MCF 10A (cell line): ENCODE measurements around the gene UCP3. TPM values are rescaled to one million over a fixed set of nuclear protein-coding genes. Genes with fewer than 3 reads are reported as not detected.

Source experiments
- BruUV-seq: library from RNA; stranded (reverse); fragments of 400-500 nt; replicated peaks from 2 replicates; lab custom pipeline; 2021; lab: Mats Ljungman, UMichigan
- CTCF ChIA-PET: fragments of 300-600 bp; sonication (Branson Sonifier 250); formaldehyde crosslinking; extraction: SDS; loops from one replicate; lab custom pipeline; 2021; ENCODE audit warnings: antibody characterized with exemption, inconsistent platforms; lab: Yijun Ruan, JAX
- POLR2A ChIA-PET: fragments of 300-600, 350-650 bp; sonication (Branson Sonifier 250); formaldehyde crosslinking; extraction: SDS; loops from one replicate; lab custom pipeline; 2020; ENCODE audit warnings: antibody characterized with exemption, inconsistent platforms; lab: Yijun Ruan, JAX
- DNase-seq: peaks from one replicate; pipeline ENCODE4 v3.0.0-alpha.2; 2018; ENCODE audit not compliant: unreplicated experiment
- H3K27ac Mint-ChIP-seq: one replicate; pipeline ENCODE4 v1.8.0; 2022; ENCODE audit warnings: mild to moderate bottlenecking, low read depth, mixed read lengths; ENCODE audit not compliant: unreplicated experiment
- H3K27me3 Mint-ChIP-seq: one replicate; pipeline ENCODE4 v1.8.0; 2022; ENCODE audit warnings: mixed read lengths; ENCODE audit not compliant: insufficient read depth, unreplicated experiment
- H3K36me3 Mint-ChIP-seq: one replicate; pipeline ENCODE4 v1.8.0; 2022; ENCODE audit warnings: mild to moderate bottlenecking, moderate library complexity, mixed read lengths; ENCODE audit not compliant: insufficient read depth, unreplicated experiment
- H3K4me1 Mint-ChIP-seq: one replicate; pipeline ENCODE4 v1.8.0; 2022; ENCODE audit warnings: mixed read lengths; ENCODE audit not compliant: insufficient read depth, unreplicated experiment
- H3K4me3 Mint-ChIP-seq: one replicate; pipeline ENCODE4 v1.8.0; 2022; ENCODE audit warnings: mild to moderate bottlenecking, moderate library complexity, mixed read lengths; ENCODE audit not compliant: unreplicated experiment
- H3K9me3 Mint-ChIP-seq: one replicate; pipeline ENCODE4 v1.8.0; 2022; ENCODE audit warnings: mixed read lengths; ENCODE audit not compliant: unreplicated experiment
- CTCF ChIP-seq: fragments of 200-600 bp; IDR thresholded peaks from one replicate; pipeline ENCODE4 v1.8.0; 2022; ENCODE audit warnings: antibody characterized with exemption, mild to moderate bottlenecking; ENCODE audit not compliant: unreplicated experiment
- intact Hi-C: fragments of 100-400 bp; cut with micrococcal nuclease; formaldehyde crosslinking; loops from 2 replicates; pipeline ENCODE4 v1.14.1; 2022
- total RNA-seq: library from RNA; stranded (reverse); gene quantifications from 2 replicates; pipeline ENCODE4 v1.2.3, GENCODE V29; 2022

UCP3 gene
- total RNA-seq, 1 experiment from 2014 or later = 1.5 TPM

GRCh38 chr11:74004759-74005615 is 3.9 kb downstream of the UCP3 start:
- no TSS peak for BruUV-seq
- POLR2A ChIA-PET = interaction anchor here (0.7 to 1.2 kb wide), 2 partner anchors 9 to 413 kb away, joined by 3 read pairs; no protein-coding TSS in a partner anchor
- Mint-ChIP-seq H3K27ac (no peak overlapping the region), H3K4me1 (peaks cover 5% of the 10 kb centered on the region), H3K9me3 (no peaks in the 10 kb centered on the region), H3K36me3 (peaks cover 7% of the 10 kb centered on the region), H3K4me3 (no peak overlapping the region), H3K27me3 (no peaks in the 10 kb centered on the region)
- intact Hi-C loops = no loop called here
- no peak for DNase-seq
- TF ChIP-seq CTCF = no peak
- CTCF ChIA-PET = interaction anchor here (0.5 to 0.6 kb wide), 3 partner anchors 17 to 927 kb away, joined by 3 read pairs; no protein-coding TSS in a partner anchor

GRCh38 chr11:74004046-74004695 is 4.7 kb downstream of the UCP3 start:
- H3K4me1 Mint-ChIP-seq = peaks cover 5% of the 10 kb centered on the region
- H3K36me3 Mint-ChIP-seq = peaks cover 7% of the 10 kb centered on the region
- no peaks in the 10 kb centered on the region for H3K9me3 Mint-ChIP-seq
- no peak for TF ChIP-seq CTCF
- intact Hi-C loops = no loop called here
- H3K27ac Mint-ChIP-seq = no peak overlapping the region
- no peaks in the 10 kb centered on the region for H3K27me3 Mint-ChIP-seq
- DNase-seq = no peak
- ChIA-PET POLR2A (interaction anchor here (1.2 kb wide), 1 partner anchor 10 kb away, joined by 3 read pairs; no protein-coding TSS in a partner anchor), CTCF (interaction anchor here (0.6 kb wide), 1 partner anchor 18 kb away, joined by 3 read pairs; no protein-coding TSS in a partner anchor)
- BruUV-seq = no TSS peak
- H3K4me3 Mint-ChIP-seq = no peak overlapping the region

GRCh38 chr11:74002832-74003231 is 6.1 kb downstream of the UCP3 start:
- intact Hi-C loops = no loop called here
- POLR2A ChIA-PET = no interaction called here
- no peak for DNase-seq
- Mint-ChIP-seq H3K27me3 (no peaks in the 10 kb centered on the region), H3K4me3 (no peak overlapping the region), H3K27ac (no peak overlapping the region), H3K9me3 (no peaks in the 10 kb centered on the region), H3K36me3 (peaks cover 7% of the 10 kb centered on the region), H3K4me1 (peaks cover 5% of the 10 kb centered on the region)
- no TSS peak for BruUV-seq
- no peak for TF ChIP-seq CTCF
- CTCF ChIA-PET = no interaction called here

- Mint-ChIP-seq H3K4me1 (peaks cover 5% of the 10 kb centered on the region), H3K27ac (no peak overlapping the region), H3K36me3 (peaks cover 7% of the 10 kb centered on the region), H3K4me3 (no peak overlapping the region), H3K27me3 (no peaks in the 10 kb centered on the region), H3K9me3 (no peaks in the 10 kb centered on the region)
- POLR2A ChIA-PET = interaction anchor here (0.9 kb wide), 1 partner anchor 10 kb away, joined by 4 read pairs; no protein-coding TSS in a partner anchor
- intact Hi-C loops = no loop called here
- CTCF ChIA-PET = no interaction called here
- TF ChIP-seq CTCF = no peak
- no TSS peak for BruUV-seq
- no peak for DNase-seq
Observed at GRCh38 chr11:74001822-74002286, 7.0 kb downstream of the UCP3 start.
